H9 (cell line): ENCODE measurements around the gene ZNF208. TPM values are rescaled to one million over a fixed set of nuclear protein-coding genes. Genes with fewer than 3 reads are reported as not detected.

ENCODE experiments used
- DNase-seq: peaks from one replicate; pipeline ENCODE4 v3.0.0-alpha.2; 2017
- H2AFZ ChIP-seq: one replicate; pipeline ENCODE4 v1.6.1; 2013; ENCODE audit warnings: mild to moderate bottlenecking, low read length, control low read depth, moderate library complexity
- H2AK5ac ChIP-seq: 2 replicates; pipeline ENCODE4 v1.6.1; 2013; ENCODE audit warnings: low read length, control low read depth, mixed read lengths; ENCODE audit not compliant: insufficient read length
- H2BK120ac ChIP-seq: one replicate; pipeline ENCODE4 v1.6.1; 2013; ENCODE audit warnings: low read depth, mild to moderate bottlenecking, low read length, control low read depth, inconsistent platforms; ENCODE audit not compliant: poor library complexity, severe bottlenecking
- H2BK12ac ChIP-seq: 2 replicates; pipeline ENCODE4 v1.6.1; 2013; ENCODE audit warnings: low read length, control low read depth, mixed read lengths, low read depth; ENCODE audit not compliant: insufficient read length
- H2BK15ac ChIP-seq: 2 replicates; pipeline ENCODE4 v1.6.1; 2013; ENCODE audit warnings: low read depth, low read length, control low read depth
- H2BK20ac ChIP-seq: one replicate; pipeline ENCODE4 v1.6.1; 2013; ENCODE audit warnings: low read depth, mild to moderate bottlenecking, low read length, control low read depth, inconsistent platforms; ENCODE audit not compliant: poor library complexity, severe bottlenecking
- H2BK5ac ChIP-seq: 2 replicates; pipeline ENCODE4 v1.6.1; 2013; ENCODE audit warnings: low read length, control low read depth, mixed read lengths; ENCODE audit not compliant: insufficient read length
- H3K14ac ChIP-seq: 2 replicates; pipeline ENCODE4 v1.6.1; 2013; ENCODE audit warnings: low read length, control low read depth; ENCODE audit not compliant: insufficient read depth
- H3K18ac ChIP-seq: 2 replicates; pipeline ENCODE4 v1.6.1; 2013; ENCODE audit warnings: low read depth, mild to moderate bottlenecking, mixed read lengths, low read length, control low read depth; ENCODE audit not compliant: insufficient read length
- H3K23ac ChIP-seq: 2 replicates; pipeline ENCODE4 v1.6.1; 2013; ENCODE audit warnings: low read length, control low read depth, mixed read lengths, low read depth; ENCODE audit not compliant: insufficient read length
- H3K23me2 ChIP-seq: 2 replicates; pipeline ENCODE4 v1.6.1; 2013; ENCODE audit warnings: low read depth, mild to moderate bottlenecking, mixed read lengths, low read length, control low read depth; ENCODE audit not compliant: insufficient read length, poor library complexity, severe bottlenecking
- H3K27ac ChIP-seq: 2 replicates; pipeline ENCODE4 v1.5.1; 2013; ENCODE audit warnings: low read length, control low read depth, mixed read lengths, low read depth; ENCODE audit not compliant: insufficient read length
- H3K27me3 ChIP-seq: 2 replicates; pipeline ENCODE4 v1.6.1; 2013; ENCODE audit warnings: low read length, control low read depth, inconsistent platforms; ENCODE audit not compliant: insufficient read depth
- H3K4ac ChIP-seq: 2 replicates; pipeline ENCODE4 v1.6.1; 2013; ENCODE audit warnings: low read depth, mild to moderate bottlenecking, control low read depth, inconsistent platforms, low read length, moderate library complexity
- H3K4me1 ChIP-seq: 2 replicates; pipeline ENCODE4 v1.6.1; 2013; ENCODE audit warnings: low read length, control low read depth, inconsistent platforms; ENCODE audit not compliant: insufficient read depth
- H3K4me2 ChIP-seq: 2 replicates; pipeline ENCODE4 v1.6.1; 2013; ENCODE audit warnings: low read length, control low read depth, mixed read lengths; ENCODE audit not compliant: insufficient read length, insufficient read depth
- H3K56ac ChIP-seq: 2 replicates; pipeline ENCODE4 v1.6.1; 2013; ENCODE audit warnings: low read depth, mild to moderate bottlenecking, mixed read lengths, low read length, control low read depth; ENCODE audit not compliant: insufficient read length
- H3K79me1 ChIP-seq: 2 replicates; pipeline ENCODE4 v1.6.1; 2013; ENCODE audit warnings: low read depth, mild to moderate bottlenecking, moderate library complexity, low read length, control low read depth, inconsistent platforms; ENCODE audit not compliant: insufficient read depth, poor library complexity, severe bottlenecking
- H3K79me2 ChIP-seq: 2 replicates; pipeline ENCODE4 v1.6.1; 2013; ENCODE audit warnings: low read length, control low read depth, inconsistent platforms; ENCODE audit not compliant: insufficient read depth
- H3K9ac ChIP-seq: 2 replicates; pipeline ENCODE4 v1.6.1; 2013; ENCODE audit warnings: low read length, control low read depth, mixed read lengths; ENCODE audit not compliant: insufficient read length; ENCODE audit errors: extremely low read depth
- H3K9me3 ChIP-seq: one replicate; pipeline ENCODE4 v1.6.1; 2013; ENCODE audit warnings: low read depth, low read length, inconsistent platforms; ENCODE audit not compliant: control insufficient read depth
- H3T11ph ChIP-seq: one replicate; pipeline ENCODE4 v1.6.1; 2013; ENCODE audit warnings: mild to moderate bottlenecking, low read length, control low read depth, inconsistent platforms
- H4K20me1 ChIP-seq: one replicate; pipeline ENCODE4 v1.6.1; 2013; ENCODE audit not compliant: control insufficient read depth, insufficient read length, insufficient read depth
- H4K5ac ChIP-seq: 2 replicates; pipeline ENCODE4 v1.6.1; 2013; ENCODE audit warnings: low read depth, mild to moderate bottlenecking, mixed read lengths, low read length, control low read depth; ENCODE audit not compliant: insufficient read length
- H4K8ac ChIP-seq: replicated peaks from 2 replicates; pipeline ENCODE4 v1.6.1; 2013; ENCODE audit warnings: low read length, control low read depth, mixed read lengths, low read depth; ENCODE audit not compliant: insufficient read length
- H4K91ac ChIP-seq: 2 replicates; pipeline ENCODE4 v1.6.1; 2013; ENCODE audit warnings: low read depth, mild to moderate bottlenecking, moderate library complexity, mixed read lengths, low read length, control low read depth; ENCODE audit not compliant: insufficient read length
- H3K27ac Mint-ChIP-seq, 3 experiments: 2 replicates in 2 of 3; 3 replicates in 1 of 3; pipeline ENCODE4 v1.8.0; 2020 to 2021; ENCODE audit warnings: mixed read lengths in 3 of 3, mild to moderate bottlenecking in 1 of 3, moderate library complexity in 1 of 3
- H3K27me3 Mint-ChIP-seq: 2 replicates; pipeline ENCODE4 v1.8.0; 2021; ENCODE audit warnings: low read depth, mild to moderate bottlenecking, moderate library complexity, mixed read lengths
- H3K36me3 Mint-ChIP-seq, 3 experiments: 2 replicates in 2 of 3; 3 replicates in 1 of 3; pipeline ENCODE4 v1.8.0; 2020 to 2021; ENCODE audit warnings: low read depth in 3 of 3, mixed read lengths in 3 of 3; ENCODE audit not compliant: insufficient read depth in 1 of 3
- H3K4me1 Mint-ChIP-seq, 2 experiments: 2 replicates each; pipeline ENCODE4 v1.8.0; 2020; ENCODE audit warnings: mixed read lengths in 2 of 2
- H3K4me3 Mint-ChIP-seq, 2 experiments: 2 replicates in 1 of 2; 3 replicates in 1 of 2; pipeline ENCODE4 v1.8.0; 2020 to 2021; ENCODE audit warnings: mild to moderate bottlenecking in 2 of 2, mixed read lengths in 2 of 2, moderate library complexity in 1 of 2
- H3K9me3 Mint-ChIP-seq, 2 experiments: 2 replicates in 1 of 2; 3 replicates in 1 of 2; pipeline ENCODE4 v1.8.0; 2020; ENCODE audit warnings: mild to moderate bottlenecking in 2 of 2, mixed read lengths in 2 of 2, moderate library complexity in 1 of 2
- WGBS: extraction: QIAGEN DNeasy Blood & Tissue Kit; methylation state at CpG from one replicate; pipeline ENCODE4 v1.1.7; 2013; ENCODE audit warnings: missing lambda C conversion rate, low lambda C conversion rate, mixed read lengths; ENCODE audit not compliant: insufficient read length; ENCODE audit errors: extremely low coverage; 5-methylcytosine and 5-hydroxymethylcytosine counted together
- total RNA-seq: library from RNA; stranded (reverse); gene quantifications from 2 replicates; pipeline ENCODE4 v1.2.1, GENCODE V29; 2021
- TF ChIP-seq, protein P1 (sequence below): fragments of 200-600 bp; sonication (generic); conservative IDR thresholded peaks from 3 replicates; pipeline ENCODE4 v1.8.0; 2021; ENCODE audit warnings: antibody characterized with exemption, mild to moderate bottlenecking

ZNF208 gene
- total RNA-seq, 1 experiment from 2014 or later, result not detected

DNA sequence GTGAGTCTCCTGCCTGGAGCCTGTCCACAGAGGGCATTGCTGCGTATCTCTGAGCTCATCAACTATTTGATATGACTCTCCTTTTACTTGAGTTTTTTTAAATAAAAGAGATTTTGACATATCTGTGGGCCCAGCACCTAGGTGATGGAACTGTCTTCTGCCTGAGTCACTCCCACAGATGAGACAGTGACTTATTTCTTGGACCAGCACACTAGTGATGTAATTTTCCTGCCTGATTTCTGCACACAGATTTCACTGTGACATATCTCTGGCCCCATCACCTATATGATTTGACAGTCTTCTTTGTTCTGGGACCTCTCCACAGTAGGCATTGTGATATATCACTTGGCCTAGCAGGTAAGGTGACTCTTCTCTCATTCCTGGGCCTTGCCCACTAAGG, 108.2 kb downstream of the ZNF208 start:
- no peak for DNase-seq
- TF ChIP-seq, protein P1, sequence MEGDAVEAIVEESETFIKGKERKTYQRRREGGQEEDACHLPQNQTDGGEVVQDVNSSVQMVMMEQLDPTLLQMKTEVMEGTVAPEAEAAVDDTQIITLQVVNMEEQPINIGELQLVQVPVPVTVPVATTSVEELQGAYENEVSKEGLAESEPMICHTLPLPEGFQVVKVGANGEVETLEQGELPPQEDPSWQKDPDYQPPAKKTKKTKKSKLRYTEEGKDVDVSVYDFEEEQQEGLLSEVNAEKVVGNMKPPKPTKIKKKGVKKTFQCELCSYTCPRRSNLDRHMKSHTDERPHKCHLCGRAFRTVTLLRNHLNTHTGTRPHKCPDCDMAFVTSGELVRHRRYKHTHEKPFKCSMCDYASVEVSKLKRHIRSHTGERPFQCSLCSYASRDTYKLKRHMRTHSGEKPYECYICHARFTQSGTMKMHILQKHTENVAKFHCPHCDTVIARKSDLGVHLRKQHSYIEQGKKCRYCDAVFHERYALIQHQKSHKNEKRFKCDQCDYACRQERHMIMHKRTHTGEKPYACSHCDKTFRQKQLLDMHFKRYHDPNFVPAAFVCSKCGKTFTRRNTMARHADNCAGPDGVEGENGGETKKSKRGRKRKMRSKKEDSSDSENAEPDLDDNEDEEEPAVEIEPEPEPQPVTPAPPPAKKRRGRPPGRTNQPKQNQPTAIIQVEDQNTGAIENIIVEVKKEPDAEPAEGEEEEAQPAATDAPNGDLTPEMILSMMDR, result no peak
- Histone ChIP-seq H3K4me1 (no peaks in the 10 kb centered on the region), H3K4ac (no peak overlapping the region), H3K27me3 (no peaks in the 10 kb centered on the region; the same call in 1 of the 2 replicates), H3K18ac (no peak overlapping the region), H2BK120ac (no peak overlapping the region), H3K27ac (no peak overlapping the region), H3K14ac (no peak overlapping the region), H2AK5ac (no peak overlapping the region), H3K4me2 (no peak overlapping the region), H4K5ac (no peak overlapping the region), H2BK15ac (no peak overlapping the region), H3K56ac (no peak overlapping the region), H3K23ac (no peak overlapping the region), H2BK12ac (no peak overlapping the region), H4K20me1 (no peaks in the 10 kb centered on the region), H2AFZ (no peak overlapping the region), H3K9me3 (peaks cover 86% of the 10 kb centered on the region), H2BK20ac (no peak overlapping the region), H3K9ac (no peak overlapping the region), H4K91ac (no peak overlapping the region), H4K8ac (no peak overlapping the region), H3K23me2 (no peaks in the 10 kb centered on the region), H3K79me1 (no peaks in the 10 kb centered on the region), H3K79me2 (no peaks in the 10 kb centered on the region), H2BK5ac (no peak overlapping the region), H3T11ph (no peak overlapping the region)
- no peak overlapping the region for H3K4me3 Mint-ChIP-seq
- H3K4me1 Mint-ChIP-seq, result no peaks in the 10 kb centered on the region
- peaks cover 0 to 29% (median 5%) of the 10 kb centered on the region in 3 experiments; a peak in 5 of 7 replicates for H3K36me3 Mint-ChIP-seq
- H3K27me3 Mint-ChIP-seq, result no peaks in the 10 kb centered on the region; the same call in 1 of the 2 replicates
- WGBS, result no CpG with 5 or more reads among the region's 1 CpG
- H3K27ac Mint-ChIP-seq, result no peak overlapping the region
- H3K9me3 Mint-ChIP-seq, result peaks cover 97 to 99% of the 10 kb centered on the region in 2 experiments
